H1 (cell line): Measurements from ENCODE around the gene IKZF2. TPM values are rescaled to one million over a fixed set of nuclear protein-coding genes. Genes with fewer than 3 reads are reported as not detected.

Experiments
- polyA plus RNA-seq, 7 experiments: library from polyadenylated mRNA; depleted of rRNA in 3 of 7; stranded (reverse) in 5 of 7; unstranded in 2 of 7; fragments of >200 nt in 5 of 7; fragments of 200-250 nt in 2 of 7; gene quantifications; 1 replicate in 5 of 7; 2 replicates in 1 of 7; 4 replicates in 1 of 7; pipeline versions ENCODE4 v1.2.1 to v1.2.3, GENCODE V29; 2011 to 2013; ENCODE audit warnings: missing spikeins in 2 of 7, mixed read lengths in 2 of 7
- total RNA-seq: library from RNA; stranded (reverse); fragmentation: NEBNext Ultra II Directional; extraction: Animal tissue kit (Norgen Biotek cat#: 25700); gene quantifications from 2 replicates; pipeline ENCODE4 v1.2.1, GENCODE V29; 2021
- TF ChIP-seq, protein P1 (sequence below): fragments of 300-600 bp; sonication (generic); IDR thresholded peaks from 2 replicates; pipeline ENCODE4 v1.7.1; 2012; ENCODE audit warnings: low read length, moderate library complexity, mild to moderate bottlenecking, inconsistent platforms; ENCODE audit not compliant: insufficient replicate concordance

The IKZF2 gene
- total and polyA plus RNA-seq, 2 of the 8 experiments (the other 6 are each of a cell fraction or from before 2014, with no cell fraction given): 1.7 to 4.4 TPM

DNA sequence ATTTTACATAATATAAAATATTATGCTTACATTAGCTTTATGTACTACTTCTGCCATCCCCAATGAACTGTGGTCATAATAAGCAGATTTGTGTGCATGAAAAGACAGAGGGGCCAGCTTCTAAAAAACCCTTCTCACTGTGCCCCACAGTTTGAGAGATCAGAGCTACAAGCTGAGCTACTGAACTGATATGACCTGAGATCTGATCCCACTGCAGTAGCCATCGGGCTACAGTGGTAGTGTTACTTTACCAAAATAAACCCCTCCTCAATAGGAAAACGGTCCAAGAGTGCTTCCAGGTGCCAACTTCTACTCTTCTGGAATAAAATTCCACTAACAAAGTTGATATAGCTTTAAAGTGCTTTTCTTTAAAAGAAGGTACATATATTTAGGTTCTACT, 43.1 kb downstream of the IKZF2 start (continued):
- TF ChIP-seq, protein P1, sequence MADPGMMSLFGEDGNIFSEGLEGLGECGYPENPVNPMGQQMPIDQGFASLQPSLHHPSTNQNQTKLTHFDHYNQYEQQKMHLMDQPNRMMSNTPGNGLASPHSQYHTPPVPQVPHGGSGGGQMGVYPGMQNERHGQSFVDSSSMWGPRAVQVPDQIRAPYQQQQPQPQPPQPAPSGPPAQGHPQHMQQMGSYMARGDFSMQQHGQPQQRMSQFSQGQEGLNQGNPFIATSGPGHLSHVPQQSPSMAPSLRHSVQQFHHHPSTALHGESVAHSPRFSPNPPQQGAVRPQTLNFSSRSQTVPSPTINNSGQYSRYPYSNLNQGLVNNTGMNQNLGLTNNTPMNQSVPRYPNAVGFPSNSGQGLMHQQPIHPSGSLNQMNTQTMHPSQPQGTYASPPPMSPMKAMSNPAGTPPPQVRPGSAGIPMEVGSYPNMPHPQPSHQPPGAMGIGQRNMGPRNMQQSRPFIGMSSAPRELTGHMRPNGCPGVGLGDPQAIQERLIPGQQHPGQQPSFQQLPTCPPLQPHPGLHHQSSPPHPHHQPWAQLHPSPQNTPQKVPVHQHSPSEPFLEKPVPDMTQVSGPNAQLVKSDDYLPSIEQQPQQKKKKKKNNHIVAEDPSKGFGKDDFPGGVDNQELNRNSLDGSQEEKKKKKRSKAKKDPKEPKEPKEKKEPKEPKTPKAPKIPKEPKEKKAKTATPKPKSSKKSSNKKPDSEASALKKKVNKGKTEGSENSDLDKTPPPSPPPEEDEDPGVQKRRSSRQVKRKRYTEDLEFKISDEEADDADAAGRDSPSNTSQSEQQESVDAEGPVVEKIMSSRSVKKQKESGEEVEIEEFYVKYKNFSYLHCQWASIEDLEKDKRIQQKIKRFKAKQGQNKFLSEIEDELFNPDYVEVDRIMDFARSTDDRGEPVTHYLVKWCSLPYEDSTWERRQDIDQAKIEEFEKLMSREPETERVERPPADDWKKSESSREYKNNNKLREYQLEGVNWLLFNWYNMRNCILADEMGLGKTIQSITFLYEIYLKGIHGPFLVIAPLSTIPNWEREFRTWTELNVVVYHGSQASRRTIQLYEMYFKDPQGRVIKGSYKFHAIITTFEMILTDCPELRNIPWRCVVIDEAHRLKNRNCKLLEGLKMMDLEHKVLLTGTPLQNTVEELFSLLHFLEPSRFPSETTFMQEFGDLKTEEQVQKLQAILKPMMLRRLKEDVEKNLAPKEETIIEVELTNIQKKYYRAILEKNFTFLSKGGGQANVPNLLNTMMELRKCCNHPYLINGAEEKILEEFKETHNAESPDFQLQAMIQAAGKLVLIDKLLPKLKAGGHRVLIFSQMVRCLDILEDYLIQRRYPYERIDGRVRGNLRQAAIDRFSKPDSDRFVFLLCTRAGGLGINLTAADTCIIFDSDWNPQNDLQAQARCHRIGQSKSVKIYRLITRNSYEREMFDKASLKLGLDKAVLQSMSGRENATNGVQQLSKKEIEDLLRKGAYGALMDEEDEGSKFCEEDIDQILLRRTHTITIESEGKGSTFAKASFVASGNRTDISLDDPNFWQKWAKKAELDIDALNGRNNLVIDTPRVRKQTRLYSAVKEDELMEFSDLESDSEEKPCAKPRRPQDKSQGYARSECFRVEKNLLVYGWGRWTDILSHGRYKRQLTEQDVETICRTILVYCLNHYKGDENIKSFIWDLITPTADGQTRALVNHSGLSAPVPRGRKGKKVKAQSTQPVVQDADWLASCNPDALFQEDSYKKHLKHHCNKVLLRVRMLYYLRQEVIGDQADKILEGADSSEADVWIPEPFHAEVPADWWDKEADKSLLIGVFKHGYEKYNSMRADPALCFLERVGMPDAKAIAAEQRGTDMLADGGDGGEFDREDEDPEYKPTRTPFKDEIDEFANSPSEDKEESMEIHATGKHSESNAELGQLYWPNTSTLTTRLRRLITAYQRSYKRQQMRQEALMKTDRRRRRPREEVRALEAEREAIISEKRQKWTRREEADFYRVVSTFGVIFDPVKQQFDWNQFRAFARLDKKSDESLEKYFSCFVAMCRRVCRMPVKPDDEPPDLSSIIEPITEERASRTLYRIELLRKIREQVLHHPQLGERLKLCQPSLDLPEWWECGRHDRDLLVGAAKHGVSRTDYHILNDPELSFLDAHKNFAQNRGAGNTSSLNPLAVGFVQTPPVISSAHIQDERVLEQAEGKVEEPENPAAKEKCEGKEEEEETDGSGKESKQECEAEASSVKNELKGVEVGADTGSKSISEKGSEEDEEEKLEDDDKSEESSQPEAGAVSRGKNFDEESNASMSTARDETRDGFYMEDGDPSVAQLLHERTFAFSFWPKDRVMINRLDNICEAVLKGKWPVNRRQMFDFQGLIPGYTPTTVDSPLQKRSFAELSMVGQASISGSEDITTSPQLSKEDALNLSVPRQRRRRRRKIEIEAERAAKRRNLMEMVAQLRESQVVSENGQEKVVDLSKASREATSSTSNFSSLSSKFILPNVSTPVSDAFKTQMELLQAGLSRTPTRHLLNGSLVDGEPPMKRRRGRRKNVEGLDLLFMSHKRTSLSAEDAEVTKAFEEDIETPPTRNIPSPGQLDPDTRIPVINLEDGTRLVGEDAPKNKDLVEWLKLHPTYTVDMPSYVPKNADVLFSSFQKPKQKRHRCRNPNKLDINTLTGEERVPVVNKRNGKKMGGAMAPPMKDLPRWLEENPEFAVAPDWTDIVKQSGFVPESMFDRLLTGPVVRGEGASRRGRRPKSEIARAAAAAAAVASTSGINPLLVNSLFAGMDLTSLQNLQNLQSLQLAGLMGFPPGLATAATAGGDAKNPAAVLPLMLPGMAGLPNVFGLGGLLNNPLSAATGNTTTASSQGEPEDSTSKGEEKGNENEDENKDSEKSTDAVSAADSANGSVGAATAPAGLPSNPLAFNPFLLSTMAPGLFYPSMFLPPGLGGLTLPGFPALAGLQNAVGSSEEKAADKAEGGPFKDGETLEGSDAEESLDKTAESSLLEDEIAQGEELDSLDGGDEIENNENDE: no peak
- TF ChIP-seq, all 59 proteins: peak for 0
